Neural crest cell (in vitro differentiated cells): Measurements from ENCODE around the gene ADCY2. TPM values are rescaled to one million over a fixed set of nuclear protein-coding genes. Genes with fewer than 3 reads are reported as not detected.

Experiments
- DNase-seq: peaks from one replicate; pipeline ENCODE4 v3.0.0; 2021; ENCODE audit warnings: low read depth, mixed read lengths, low spot score
- H3K27ac Mint-ChIP-seq: one replicate; pipeline ENCODE4 v1.8.0; 2021; ENCODE audit warnings: mild to moderate bottlenecking, mixed read lengths; ENCODE audit not compliant: unreplicated experiment
- H3K27me3 Mint-ChIP-seq: 2 replicates; pipeline ENCODE4 v1.8.0; 2021; ENCODE audit warnings: low read depth, mild to moderate bottlenecking, mixed read lengths
- H3K36me3 Mint-ChIP-seq: 2 replicates; pipeline ENCODE4 v1.8.0; 2021; ENCODE audit warnings: low read depth, mild to moderate bottlenecking, mixed read lengths
- H3K4me1 Mint-ChIP-seq: 2 replicates; pipeline ENCODE4 v1.8.0; 2021; ENCODE audit warnings: mixed read lengths
- H3K4me3 Mint-ChIP-seq: one replicate; pipeline ENCODE4 v1.8.0; 2021; ENCODE audit warnings: mild to moderate bottlenecking, mixed read lengths
- H3K9me3 Mint-ChIP-seq: 2 replicates; pipeline ENCODE4 v1.8.0; 2021; ENCODE audit warnings: mixed read lengths
- CTCF ChIP-seq: fragments of 200-600 bp; sonication (generic); conservative IDR thresholded peaks from 2 replicates; pipeline ENCODE4 v1.5.0; 2021; ENCODE audit warnings: antibody characterized with exemption, mild to moderate bottlenecking
- total RNA-seq: library from RNA; stranded (reverse); gene quantifications from 2 replicates; pipeline ENCODE4 v1.2.1, GENCODE V29; 2021

Gene ADCY2
- total RNA-seq, 1 donor from 2014 or later = 3.5 TPM

GRCh38 chr5:7872517-7873130 lies 476.7 kb downstream of the ADCY2 start:
- H3K36me3 Mint-ChIP-seq = peaks cover 4% of the 10 kb centered on the region
- DNase-seq = no peak
- H3K4me1 Mint-ChIP-seq = peaks cover 24% of the 10 kb centered on the region
- no peaks in the 10 kb centered on the region for H3K27me3 Mint-ChIP-seq
- peak overlapping the region; percentile 14 for H3K4me3 Mint-ChIP-seq
- H3K27ac Mint-ChIP-seq = no peak overlapping the region
- H3K9me3 Mint-ChIP-seq = no peaks in the 10 kb centered on the region
- TF ChIP-seq CTCF = no peak

GRCh38 chr5:7873216-7873615 lies 477.3 kb downstream of the ADCY2 start:
- Mint-ChIP-seq H3K9me3 (no peaks in the 10 kb centered on the region), H3K27me3 (no peaks in the 10 kb centered on the region), H3K27ac (no peak overlapping the region), H3K4me3 (peak overlapping the region; percentile 14), H3K4me1 (peaks cover 18% of the 10 kb centered on the region), H3K36me3 (peaks cover 4% of the 10 kb centered on the region)
- DNase-seq = no peak
- no peak for TF ChIP-seq CTCF

- Mint-ChIP-seq H3K36me3 (peaks cover 4% of the 10 kb centered on the region), H3K27me3 (no peaks in the 10 kb centered on the region), H3K9me3 (no peaks in the 10 kb centered on the region), H3K4me1 (peaks cover 13% of the 10 kb centered on the region), H3K4me3 (no peak overlapping the region), H3K27ac (no peak overlapping the region)
- no peak for DNase-seq
- TF ChIP-seq CTCF = no peak
These were observed 478.7 kb downstream of the ADCY2 start for GRCh38 chr5:7874639-7875038.

- H3K4me1 Mint-ChIP-seq = peaks cover 8% of the 10 kb centered on the region
- H3K36me3 Mint-ChIP-seq = peaks cover 4% of the 10 kb centered on the region
- no peak for TF ChIP-seq CTCF
- H3K27ac Mint-ChIP-seq = no peak overlapping the region
- DNase-seq = no peak
- no peaks in the 10 kb centered on the region for H3K9me3 Mint-ChIP-seq
- H3K27me3 Mint-ChIP-seq = no peaks in the 10 kb centered on the region
- H3K4me3 Mint-ChIP-seq = no peak overlapping the region
These were observed 479.2 kb downstream of the ADCY2 start for GRCh38 chr5:7875151-7875550.

- no peak for TF ChIP-seq CTCF
- no peak for DNase-seq
- peaks cover 7% of the 10 kb centered on the region for H3K36me3 Mint-ChIP-seq
- no peaks in the 10 kb centered on the region for H3K9me3 Mint-ChIP-seq
- no peaks in the 10 kb centered on the region for H3K27me3 Mint-ChIP-seq
- H3K4me1 Mint-ChIP-seq = no peaks in the 10 kb centered on the region
- H3K27ac Mint-ChIP-seq = no peak overlapping the region
- no peak overlapping the region for H3K4me3 Mint-ChIP-seq
These were observed 480.9 kb downstream of the ADCY2 start for GRCh38 chr5:7876867-7877266.
